Hematopoietic multipotent progenitor cell (in vitro differentiated cells): Measurements from ENCODE around the gene TP53TG5. TPM values are rescaled to one million over a fixed set of nuclear protein-coding genes. Genes with fewer than 3 reads are reported as not detected.

Source experiments
- DNase-seq, 3 donors: peaks; one replicate each; pipeline ENCODE4 v3.0.0-alpha.2; 2011 to 2015; ENCODE audit warnings: low read depth in 2 of 3, low spot score in 2 of 3
- total RNA-seq: library from RNA; depleted of rRNA; stranded (reverse); fragments of >200 nt; gene quantifications from one replicate; pipeline ENCODE4 v1.2.3, GENCODE V29; 2012

The TP53TG5 gene
- total RNA-seq, 1 donor: not detected

- DNase-seq: peak in 2 of 3 donors; percentile 36 to 39
Measured at GRCh38 chr20:45347936-45348778, 30.0 kb downstream of the TP53TG5 start, which contains the start of gene SDC4. Gene SDC4, minus strand, starts transcription at chr20:45348424. Its CDS starts 40 bp downstream, at chr20:45348384.

DNA sequence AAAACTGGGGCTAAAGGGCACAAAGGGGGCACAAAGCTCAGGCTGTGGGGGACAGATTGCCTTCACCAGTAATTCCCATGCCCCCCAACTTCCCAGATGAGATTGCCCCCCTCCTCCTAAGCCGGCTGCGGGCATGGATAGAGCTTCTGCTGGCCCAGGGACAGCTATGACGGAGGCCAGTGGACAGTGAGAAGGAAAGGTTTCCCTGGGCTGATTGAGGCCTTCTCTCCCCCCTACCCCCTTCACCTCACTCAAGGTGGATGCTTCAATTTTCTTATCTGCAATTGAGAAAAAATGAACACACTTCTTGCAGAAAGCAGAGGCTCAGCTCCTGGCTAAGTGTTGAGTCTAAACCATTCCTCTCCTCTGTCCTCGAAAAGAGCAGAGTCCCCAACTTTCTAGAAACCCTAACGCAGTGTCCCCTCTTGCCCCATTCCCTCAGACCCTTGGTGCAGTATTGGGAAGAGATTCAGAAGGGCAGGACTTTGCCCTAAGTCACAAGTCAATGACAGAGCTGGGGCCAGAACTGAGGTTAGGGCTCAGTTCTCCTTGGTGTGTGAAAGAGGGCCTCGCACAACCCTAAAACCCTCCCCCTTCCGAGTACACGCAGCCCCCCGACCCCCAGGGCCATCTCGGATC, 30.7 kb downstream of the TP53TG5 start:
- no peak for DNase-seq

DNA sequence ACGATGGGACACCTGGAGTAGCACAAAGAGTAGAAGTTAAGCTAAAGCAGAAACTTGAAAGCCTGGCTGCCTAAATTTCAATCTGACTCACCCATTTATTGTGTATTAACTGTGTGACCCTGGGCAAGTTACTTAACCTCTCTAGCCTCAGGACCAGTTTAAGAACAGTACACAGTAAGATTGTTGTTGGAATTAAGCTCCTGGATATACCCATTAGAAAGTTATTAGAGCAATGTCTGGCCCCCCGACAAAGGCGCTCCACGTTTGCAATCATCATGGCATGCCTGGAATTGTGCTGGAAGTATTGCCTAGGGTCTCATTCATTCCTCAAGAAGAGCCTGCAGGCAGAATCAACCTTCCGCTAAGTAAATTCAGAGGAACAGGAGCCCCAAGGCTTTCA, 31.3 kb downstream of the TP53TG5 start:
- DNase-seq: no peak

DNA sequence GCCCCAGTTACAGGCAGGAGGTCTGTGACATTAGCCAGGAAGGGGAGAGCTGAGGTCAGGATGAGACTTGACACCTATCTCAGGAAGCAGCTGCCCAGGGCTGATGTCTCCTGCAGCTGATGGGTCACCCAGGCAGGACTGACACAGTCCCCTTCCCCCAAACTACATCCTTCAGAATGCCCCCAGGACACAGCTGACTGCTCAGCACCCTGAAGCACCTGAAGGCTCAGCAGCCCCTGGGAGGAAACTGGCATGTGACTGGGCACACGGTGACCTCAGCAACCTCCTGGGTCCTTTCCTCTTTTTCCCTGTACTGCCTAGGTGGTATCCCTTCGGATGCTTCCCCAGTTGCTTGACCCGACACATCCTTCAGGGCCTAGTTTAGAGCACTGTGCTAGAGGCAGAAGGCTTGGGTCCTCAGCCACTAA, 31.8 kb downstream of the TP53TG5 start:
- DNase-seq: peak in 2 of 3 donors; percentile 67 to 88

DNA sequence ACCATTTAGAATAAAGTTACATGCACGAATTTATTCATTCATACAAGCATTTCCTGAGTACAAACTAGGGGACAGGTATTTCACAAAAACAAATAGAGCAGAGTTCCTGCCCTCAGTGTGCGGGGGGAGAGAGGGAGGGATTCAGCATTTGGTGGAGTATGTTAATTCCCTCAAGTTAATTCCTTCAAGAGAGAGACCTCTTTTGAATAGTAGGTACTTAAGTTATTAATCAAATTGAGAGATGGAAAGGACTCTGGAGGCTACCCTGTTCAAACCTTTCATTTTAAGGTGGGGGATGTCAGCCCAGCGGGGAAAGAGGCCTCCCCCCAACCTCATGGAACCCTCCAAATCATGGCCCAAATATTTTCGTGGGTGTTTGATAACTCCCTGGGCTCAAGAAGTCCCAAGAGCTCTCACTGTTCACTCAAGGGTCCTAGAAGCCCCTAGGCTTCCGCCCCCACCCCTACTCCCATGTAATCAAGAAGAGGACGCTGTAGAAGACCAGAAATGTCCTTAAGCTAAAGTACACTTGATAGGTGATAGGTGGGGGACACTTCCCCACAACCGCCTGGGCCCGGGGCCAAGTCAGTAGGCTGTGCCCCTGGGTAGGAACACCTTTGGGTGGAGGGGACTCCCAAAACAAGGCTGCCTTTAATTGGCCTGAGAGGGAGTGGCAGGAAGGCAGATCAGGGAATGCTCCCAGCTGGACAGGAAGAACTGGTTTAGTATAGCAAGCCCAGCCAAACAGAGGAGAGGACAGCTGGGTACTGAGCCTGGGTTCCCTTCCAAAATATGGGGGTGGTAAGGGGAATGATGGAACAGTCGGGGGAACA, 32.8 kb downstream of the TP53TG5 start:
- DNase-seq: no peak

DNA sequence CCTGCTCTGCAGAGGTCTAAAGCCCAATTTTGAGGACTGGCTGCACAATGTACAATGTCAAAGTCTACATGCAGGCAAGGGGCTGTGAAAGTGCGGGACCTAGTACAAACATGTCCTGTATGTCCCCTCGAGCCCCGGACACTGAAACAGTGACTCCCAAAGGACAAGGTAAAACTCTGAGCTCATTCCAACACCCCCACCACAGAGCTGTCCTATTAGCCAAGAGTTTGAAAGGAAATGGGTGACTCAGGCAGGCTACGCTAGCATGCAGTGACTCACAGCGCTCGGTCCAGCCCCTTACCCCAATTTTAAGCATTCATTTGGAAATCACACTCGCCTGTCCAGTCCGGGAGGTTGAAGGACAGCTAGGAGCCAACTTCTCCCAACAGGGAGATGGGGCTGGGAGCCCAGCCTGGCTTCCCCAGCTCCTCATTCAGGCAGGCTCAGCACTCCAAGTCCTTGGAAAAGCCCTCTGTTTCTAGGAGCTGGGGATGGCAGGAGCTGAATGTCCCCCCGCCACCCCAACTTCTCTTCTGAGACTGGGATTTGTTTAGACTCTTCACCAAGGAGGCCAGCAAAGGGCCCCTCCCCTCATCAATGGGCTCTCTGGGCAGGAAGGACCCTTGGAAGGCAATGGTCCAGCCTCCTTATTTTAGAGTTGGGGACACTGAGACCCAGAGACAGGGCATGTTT, 33.8 kb downstream of the TP53TG5 start:
- DNase-seq: peak in 1 of 3 donors; percentile 36

GRCh38 chr20:45343532-45344167, 34.5 kb downstream of the TP53TG5 start:
- no peak for DNase-seq

GRCh38 chr20:45342855-45343531, 35.1 kb downstream of the TP53TG5 start:
- DNase-seq: no peak

DNA sequence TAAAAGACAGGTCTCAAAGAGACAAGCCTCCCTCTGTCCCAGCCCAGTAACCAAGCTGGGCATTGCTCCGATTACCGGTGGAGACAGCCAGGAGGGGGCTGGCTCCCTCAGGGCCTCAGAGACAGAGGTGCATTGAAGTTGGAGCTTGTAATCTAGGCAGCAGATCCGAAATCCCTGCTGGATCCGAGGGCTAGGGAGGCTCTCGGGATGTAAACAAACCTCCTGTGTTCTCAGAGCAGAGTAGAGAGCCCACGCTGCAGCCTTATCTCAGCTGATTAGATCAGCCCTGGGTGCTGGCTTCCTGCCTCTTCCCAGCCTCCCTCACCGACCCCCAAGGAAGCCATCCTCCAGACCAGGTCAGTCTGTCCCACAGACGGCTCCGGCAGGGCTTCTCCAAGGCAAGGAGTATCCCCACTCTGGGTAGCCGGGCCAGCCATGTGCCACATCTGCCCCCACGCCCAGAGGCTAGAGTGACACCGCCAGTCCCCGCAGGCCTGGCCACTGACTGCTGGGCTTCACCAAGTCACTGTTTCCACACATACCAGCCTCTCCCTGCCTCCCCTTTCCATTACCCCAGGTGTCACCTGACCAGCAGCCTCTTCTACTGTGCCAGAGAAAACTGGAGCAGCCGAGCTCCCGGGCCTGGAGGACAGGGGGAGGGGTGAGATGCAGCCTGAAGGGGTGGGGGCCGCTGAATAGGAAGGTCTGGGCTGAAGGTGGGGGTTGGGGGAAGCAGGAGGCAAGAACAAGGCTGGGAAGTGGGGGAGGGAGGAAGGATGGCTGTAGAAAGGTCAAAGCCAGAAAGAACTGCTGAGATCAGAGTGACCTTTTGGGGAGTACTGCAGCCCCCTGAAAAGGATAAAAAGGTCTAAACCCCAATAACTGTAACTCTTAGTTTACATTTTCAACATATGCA, 35.9 kb downstream of the TP53TG5 start:
- DNase-seq: no peak

- no peak for DNase-seq
Measured at GRCh38 chr20:45341579-45341938, 36.6 kb downstream of the TP53TG5 start.

DNA sequence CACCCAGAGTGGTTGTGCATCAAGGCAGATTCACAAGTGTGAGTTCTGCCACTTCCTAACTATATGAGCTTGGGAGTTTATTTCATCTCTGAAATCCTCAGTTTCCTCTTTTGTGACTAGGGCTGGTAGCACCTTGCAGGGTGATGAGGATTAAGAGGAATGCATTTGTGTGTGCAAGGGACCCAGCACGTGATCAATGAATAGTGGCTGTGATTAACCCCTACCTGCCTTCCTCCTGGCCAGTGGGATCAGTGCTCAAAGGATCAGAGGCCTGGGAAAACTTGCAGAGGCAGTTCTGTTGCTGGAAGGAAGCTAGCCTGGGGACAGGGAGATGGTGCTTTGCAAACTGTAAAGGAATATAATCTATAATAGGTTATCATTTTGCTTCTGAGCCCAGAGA, 37.2 kb downstream of the TP53TG5 start:
- no peak for DNase-seq

DNA sequence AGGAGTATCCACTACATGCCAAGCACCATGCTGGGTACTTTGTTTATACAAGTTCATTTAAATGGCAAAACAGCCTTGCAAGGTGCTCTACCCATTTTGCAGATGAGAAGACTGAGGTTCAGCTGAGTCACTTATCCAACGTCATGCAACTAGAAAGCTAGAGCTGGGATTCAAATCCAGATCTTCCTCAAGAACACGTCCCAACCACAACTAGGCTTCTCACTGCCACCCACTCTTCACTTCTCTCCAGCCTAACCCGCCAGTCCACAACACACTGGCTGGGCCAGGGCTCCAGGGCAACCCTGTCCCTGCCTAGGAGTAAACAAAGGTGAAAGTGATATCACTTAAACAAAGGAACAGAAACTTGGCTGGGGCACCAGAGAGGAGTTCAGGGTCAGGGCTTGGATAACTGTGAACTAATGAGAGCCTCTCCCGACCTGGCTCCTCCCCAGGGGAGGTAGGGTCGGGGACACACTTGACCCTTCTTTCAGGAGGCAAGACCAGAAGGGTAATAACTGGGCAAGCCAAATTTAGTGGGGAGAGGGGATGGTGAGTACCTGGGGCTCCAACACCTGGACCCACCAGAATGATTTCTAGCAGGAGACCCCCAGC, 37.8 kb downstream of the TP53TG5 start:
- no peak for DNase-seq

GRCh38 chr20:45339799-45340198, 38.3 kb downstream of the TP53TG5 start:
- no peak for DNase-seq

DNA sequence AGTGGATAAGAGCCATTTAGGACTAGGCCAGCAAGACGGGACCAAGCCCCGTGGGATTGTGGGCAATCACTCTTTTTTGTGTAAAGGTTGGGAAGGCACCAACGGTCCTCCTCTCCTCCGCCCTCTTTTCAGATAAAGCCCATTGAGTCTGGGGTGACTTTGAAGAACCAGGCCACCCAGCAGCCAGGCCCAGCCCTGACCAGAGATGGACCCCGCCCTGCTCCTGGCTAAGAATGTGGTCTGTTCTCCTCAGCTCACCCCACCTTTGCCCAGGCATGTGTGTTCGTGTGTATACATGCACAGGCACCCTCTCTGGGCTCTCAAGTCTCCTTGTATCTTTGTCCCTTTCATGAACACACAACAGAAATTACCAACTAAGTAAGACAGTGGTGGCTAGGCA, 39.0 kb downstream of the TP53TG5 start:
- no peak for DNase-seq

- no peak for DNase-seq
Measured at GRCh38 chr20:45338121-45339030, 39.7 kb downstream of the TP53TG5 start.

GRCh38 chr20:45337367-45338120, 40.6 kb downstream of the TP53TG5 start:
- DNase-seq: no peak
